HL-60/S4 treated with phorbol 12-myristate 13-acetate at 8.2 ng/mL for 4 days and 3 days (cell line): ENCODE measurements around the gene ORMDL3.
"Not testable (repeated sequence)": the region's sequence is repeated elsewhere in the genome, so short reads cannot be mapped to it uniquely, and the experiment has no call there.

Experiments used
- in situ Hi-C: fragments of 300-500 bp; cut with MboI; formaldehyde crosslinking; loops from 2 replicates; pipeline ENCODE4 v1.15.0; 2022; ENCODE audit warnings: low sequenced_read_pairs

ORMDL3 gene

GRCh38 chr17:39887078-39887477, 40.3 kb downstream of the ORMDL3 start:
- in situ Hi-C loops, result no loop called here

GRCh38 chr17:39886102-39886501, 41.3 kb downstream of the ORMDL3 start:
- in situ Hi-C loops, result not testable (repeated sequence)

DNA sequence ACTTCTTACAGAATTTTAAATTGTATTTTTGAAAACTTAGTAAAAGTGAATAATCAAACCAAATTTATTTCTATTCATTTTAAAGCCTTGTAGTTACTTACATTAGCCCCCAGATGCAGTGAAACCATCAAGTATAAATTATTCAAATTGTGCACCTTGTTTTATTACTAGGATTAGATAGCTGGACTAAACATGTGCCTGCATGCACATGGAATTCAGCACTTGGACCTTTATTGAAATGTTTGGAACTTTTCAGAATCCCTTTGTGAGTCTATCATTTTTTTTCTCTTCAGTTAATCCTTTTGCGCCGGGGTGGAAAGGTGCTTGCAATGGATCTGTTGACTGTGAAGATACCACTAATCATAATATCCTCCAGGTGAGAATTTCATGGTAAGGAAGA, 54.6 kb downstream of the ORMDL3 start:
- in situ Hi-C loops, result no loop called here

GRCh38 chr17:39871801-39872200, 55.6 kb downstream of the ORMDL3 start:
- in situ Hi-C loops, result no loop called here
